ENCODE data around the gene SEZ6L. TPM values are rescaled to one million over a fixed set of nuclear protein-coding genes. Genes with fewer than 3 reads are reported as not detected.

The SEZ6L gene
- polyA plus RNA-seq, 2 of the 4 experiments (the other 2 are of a cell fraction) = not detected

DNA sequence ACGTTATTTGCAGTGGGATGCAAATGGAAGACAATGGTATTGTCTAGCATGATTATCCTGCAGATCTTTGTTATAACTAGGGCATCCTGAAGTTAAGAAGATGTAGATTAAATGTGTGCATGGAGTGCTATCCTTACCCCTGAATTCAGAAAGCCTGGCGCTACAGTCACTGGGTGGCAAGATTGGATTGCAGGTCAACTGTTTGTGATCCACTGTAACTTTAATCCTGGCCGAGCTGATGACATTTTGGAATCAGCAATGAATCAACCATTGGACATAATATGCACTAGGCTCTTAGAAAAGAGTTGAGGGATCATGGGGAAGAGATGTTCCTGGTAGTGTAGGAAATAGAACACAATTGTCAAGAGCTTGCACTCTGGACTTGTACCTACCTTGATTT, 25.1 kb downstream of the SEZ6L start:
- no peak for TF ChIP-seq POLR2A (IDR thresholded peaks at IDR 0.05; ENCODE audit: low read length)
- no peak for TF ChIP-seq ZSCAN20 (CRISPR knock-in tag; IDR thresholded peaks at IDR 0.05)
- TF ChIP-seq, protein P1, sequence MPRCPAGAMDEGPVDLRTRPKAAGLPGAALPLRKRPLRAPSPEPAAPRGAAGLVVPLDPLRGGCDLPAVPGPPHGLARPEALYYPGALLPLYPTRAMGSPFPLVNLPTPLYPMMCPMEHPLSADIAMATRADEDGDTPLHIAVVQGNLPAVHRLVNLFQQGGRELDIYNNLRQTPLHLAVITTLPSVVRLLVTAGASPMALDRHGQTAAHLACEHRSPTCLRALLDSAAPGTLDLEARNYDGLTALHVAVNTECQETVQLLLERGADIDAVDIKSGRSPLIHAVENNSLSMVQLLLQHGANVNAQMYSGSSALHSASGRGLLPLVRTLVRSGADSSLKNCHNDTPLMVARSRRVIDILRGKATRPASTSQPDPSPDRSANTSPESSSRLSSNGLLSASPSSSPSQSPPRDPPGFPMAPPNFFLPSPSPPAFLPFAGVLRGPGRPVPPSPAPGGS (IDR thresholded peaks at IDR 0.05) = no peak
- TF ChIP-seq, protein P2, sequence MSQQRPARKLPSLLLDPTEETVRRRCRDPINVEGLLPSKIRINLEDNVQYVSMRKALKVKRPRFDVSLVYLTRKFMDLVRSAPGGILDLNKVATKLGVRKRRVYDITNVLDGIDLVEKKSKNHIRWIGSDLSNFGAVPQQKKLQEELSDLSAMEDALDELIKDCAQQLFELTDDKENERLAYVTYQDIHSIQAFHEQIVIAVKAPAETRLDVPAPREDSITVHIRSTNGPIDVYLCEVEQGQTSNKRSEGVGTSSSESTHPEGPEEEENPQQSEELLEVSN (IDR thresholded peaks at IDR 0.05; ENCODE audit: borderline replicate concordance, low read depth) = no peak
- TF ChIP-seq, protein P3, sequence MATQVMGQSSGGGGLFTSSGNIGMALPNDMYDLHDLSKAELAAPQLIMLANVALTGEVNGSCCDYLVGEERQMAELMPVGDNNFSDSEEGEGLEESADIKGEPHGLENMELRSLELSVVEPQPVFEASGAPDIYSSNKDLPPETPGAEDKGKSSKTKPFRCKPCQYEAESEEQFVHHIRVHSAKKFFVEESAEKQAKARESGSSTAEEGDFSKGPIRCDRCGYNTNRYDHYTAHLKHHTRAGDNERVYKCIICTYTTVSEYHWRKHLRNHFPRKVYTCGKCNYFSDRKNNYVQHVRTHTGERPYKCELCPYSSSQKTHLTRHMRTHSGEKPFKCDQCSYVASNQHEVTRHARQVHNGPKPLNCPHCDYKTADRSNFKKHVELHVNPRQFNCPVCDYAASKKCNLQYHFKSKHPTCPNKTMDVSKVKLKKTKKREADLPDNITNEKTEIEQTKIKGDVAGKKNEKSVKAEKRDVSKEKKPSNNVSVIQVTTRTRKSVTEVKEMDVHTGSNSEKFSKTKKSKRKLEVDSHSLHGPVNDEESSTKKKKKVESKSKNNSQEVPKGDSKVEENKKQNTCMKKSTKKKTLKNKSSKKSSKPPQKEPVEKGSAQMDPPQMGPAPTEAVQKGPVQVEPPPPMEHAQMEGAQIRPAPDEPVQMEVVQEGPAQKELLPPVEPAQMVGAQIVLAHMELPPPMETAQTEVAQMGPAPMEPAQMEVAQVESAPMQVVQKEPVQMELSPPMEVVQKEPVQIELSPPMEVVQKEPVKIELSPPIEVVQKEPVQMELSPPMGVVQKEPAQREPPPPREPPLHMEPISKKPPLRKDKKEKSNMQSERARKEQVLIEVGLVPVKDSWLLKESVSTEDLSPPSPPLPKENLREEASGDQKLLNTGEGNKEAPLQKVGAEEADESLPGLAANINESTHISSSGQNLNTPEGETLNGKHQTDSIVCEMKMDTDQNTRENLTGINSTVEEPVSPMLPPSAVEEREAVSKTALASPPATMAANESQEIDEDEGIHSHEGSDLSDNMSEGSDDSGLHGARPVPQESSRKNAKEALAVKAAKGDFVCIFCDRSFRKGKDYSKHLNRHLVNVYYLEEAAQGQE (IDR thresholded peaks at IDR 0.05) = no peak
- no peak for TF ChIP-seq EHF (CRISPR knock-in tag; IDR thresholded peaks at IDR 0.05)
- no peak for TF ChIP-seq RFX5 (IDR thresholded peaks at IDR 0.05)
- TF ChIP-seq JUN (IDR thresholded peaks at IDR 0.05) = no peak
- no peak for TF ChIP-seq NPAS2 (CRISPR knock-in tag; IDR thresholded peaks at IDR 0.05; ENCODE audit: borderline replicate concordance)
- WGBS (ENCODE audit: missing lambda C conversion rate) = 9% methylated on average over 3 of the region's 3 CpGs

DNA sequence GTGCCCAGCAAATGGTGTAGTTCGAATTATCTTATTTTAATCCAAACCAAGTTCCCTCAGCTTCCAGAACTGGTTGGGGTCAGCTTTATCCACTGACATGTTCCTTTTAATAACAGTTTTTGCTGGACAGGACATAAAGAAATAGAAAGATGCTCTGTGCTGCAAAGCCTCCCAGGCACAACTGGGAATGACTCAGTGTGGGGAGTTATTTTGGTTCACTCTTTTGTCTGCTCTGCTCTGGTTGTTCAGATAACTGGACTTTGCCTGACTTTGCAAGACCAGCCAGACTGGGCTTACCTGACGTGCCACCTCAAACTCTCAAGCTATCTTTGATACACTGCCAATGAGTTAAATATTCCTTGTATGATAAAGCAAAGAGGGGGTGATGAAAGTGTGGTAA, 25.6 kb downstream of the SEZ6L start:
- ATAC-seq (no peak), FAIRE-seq (no peak), DNase-seq (ENCODE audit: low read depth in 1 of 2, low spot score in 1 of 2) (no peak)
- TF ChIP-seq CEBPB (IDR thresholded peaks at IDR 0.05) (no peak), CBX2 (IDR thresholded peaks at IDR 0.05; ENCODE audit: borderline replicate concordance, low read depth) (no peak), RARB (CRISPR knock-in tag; IDR thresholded peaks at IDR 0.05) (no peak), HOXB5 (CRISPR knock-in tag; IDR thresholded peaks at IDR 0.05) (no peak), KDM5A (IDR thresholded peaks at IDR 0.05) (no peak), RAD21 (conservative IDR thresholded peaks at IDR 0.05 in 1 of 2, IDR thresholded peaks at IDR 0.05 in 1 of 2) (no peak), FOSL2 (IDR thresholded peaks at IDR 0.05) (no peak), FOSL2 (CRISPR knock-in tag; IDR thresholded peaks at IDR 0.05) (no peak), JUNB (IDR thresholded peaks at IDR 0.05) (no peak), TFCP2L1 (CRISPR knock-in tag; IDR thresholded peaks at IDR 0.05) (no peak), SREBF2 (IDR thresholded peaks at IDR 0.05) (no peak), ESRRA (IDR thresholded peaks at IDR 0.05; ENCODE audit: borderline replicate concordance, low read length) (no peak)
- TF ChIP-seq, protein P4, sequence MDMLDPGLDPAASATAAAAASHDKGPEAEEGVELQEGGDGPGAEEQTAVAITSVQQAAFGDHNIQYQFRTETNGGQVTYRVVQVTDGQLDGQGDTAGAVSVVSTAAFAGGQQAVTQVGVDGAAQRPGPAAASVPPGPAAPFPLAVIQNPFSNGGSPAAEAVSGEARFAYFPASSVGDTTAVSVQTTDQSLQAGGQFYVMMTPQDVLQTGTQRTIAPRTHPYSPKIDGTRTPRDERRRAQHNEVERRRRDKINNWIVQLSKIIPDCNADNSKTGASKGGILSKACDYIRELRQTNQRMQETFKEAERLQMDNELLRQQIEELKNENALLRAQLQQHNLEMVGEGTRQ (IDR thresholded peaks at IDR 0.05) = no peak
- TF ChIP-seq, protein P2 (IDR thresholded peaks at IDR 0.05; ENCODE audit: borderline replicate concordance, low read depth) = no peak
- CTCF ChIA-PET = interaction anchor here (0.5 kb wide), 1 partner anchor 57 kb away, joined by 3 read pairs; no protein-coding TSS in a partner anchor
- H3K4me3 ChIP-seq = no peak overlapping the region
- POLR2A ChIA-PET = no interaction called here
- no peaks in the 10 kb centered on the region for H3K9me3 ChIP-seq
- H3K4me1 ChIP-seq = no peaks in the 10 kb centered on the region
- H3K27ac ChIP-seq = no peak overlapping the region
- H3K4me2 ChIP-seq = no peak overlapping the region
- 3% methylated on average over 2 of the region's 2 CpGs for WGBS (ENCODE audit: missing lambda C conversion rate)

More for the DNA sequence above, 25.1 kb downstream of the SEZ6L start:
- H3K9me3 ChIP-seq = no peaks in the 10 kb centered on the region
- DNase-seq (ENCODE audit: low read depth in 1 of 2, low spot score in 1 of 2) = no peak
- no peak for ATAC-seq
- H3K27ac ChIP-seq = no peak overlapping the region
- FAIRE-seq = no peak
- no peak overlapping the region for H3K4me3 ChIP-seq
- H3K4me1 ChIP-seq = no peaks in the 10 kb centered on the region
- ChIA-PET POLR2A (no interaction called here), CTCF (interaction anchor here (0.5 kb wide), 1 partner anchor 57 kb away, joined by 3 read pairs; no protein-coding TSS in a partner anchor)
- no peak overlapping the region for H3K4me2 ChIP-seq

All from A549 (cell line).